PFSK-1 (cell line): ENCODE data around the gene ENDOD1.

Experiments
- POLR2AphosphoS5 ChIP-seq: IDR thresholded peaks from 2 replicates; pipeline ENCODE4 v1.6.1; 2012; ENCODE audit warnings: low read depth, mild to moderate bottlenecking, control low read depth, low read length, moderate library complexity
- REST ChIP-seq, 2 experiments: IDR thresholded peaks; 2 replicates each; pipeline versions ENCODE4 v1.6.1 to v1.8.0; 2011 to 2012; ENCODE audit warnings: low read depth in 2 of 2, low read length in 2 of 2, control low read depth in 1 of 2, inconsistent platforms in 1 of 2, mild to moderate bottlenecking in 1 of 2, moderate library complexity in 1 of 2; ENCODE audit not compliant: insufficient read depth in 1 of 2
- TAF1 ChIP-seq: IDR thresholded peaks from 2 replicates; pipeline ENCODE4 v1.6.1; 2012; ENCODE audit warnings: low read length, control low read depth, borderline replicate concordance; ENCODE audit not compliant: insufficient read depth

GRCh38 chr11:95065336-95065735 is 24.3 kb upstream of the ENDOD1 start:
- no peak for TF ChIP-seq TAF1
- TF ChIP-seq POLR2AphosphoS5 = no peak
- TF ChIP-seq REST (IDR thresholded peaks at IDR 0.05; ENCODE audit: insufficient read depth in 1 of 2, low read depth in 2 of 2, low read length in 2 of 2) = no peak
